Activated CD8-positive, alpha-beta memory T cell treated with anti-CD3 and anti-CD28 coated beads for 1 hour (primary cell): Measurements from ENCODE around the gene SPSB1.

Experiments used
- DNase-seq, 2 donors: peaks; one replicate each; pipeline ENCODE4 v3.0.0-alpha.2; 2020; ENCODE audit warnings: low read depth in 1 of 2; ENCODE audit errors: extremely low read depth in 1 of 2

Gene SPSB1

GRCh38 chr1:9317591-9318417 is 25.1 kb downstream of the SPSB1 start:
- DNase-seq = no peak

DNA sequence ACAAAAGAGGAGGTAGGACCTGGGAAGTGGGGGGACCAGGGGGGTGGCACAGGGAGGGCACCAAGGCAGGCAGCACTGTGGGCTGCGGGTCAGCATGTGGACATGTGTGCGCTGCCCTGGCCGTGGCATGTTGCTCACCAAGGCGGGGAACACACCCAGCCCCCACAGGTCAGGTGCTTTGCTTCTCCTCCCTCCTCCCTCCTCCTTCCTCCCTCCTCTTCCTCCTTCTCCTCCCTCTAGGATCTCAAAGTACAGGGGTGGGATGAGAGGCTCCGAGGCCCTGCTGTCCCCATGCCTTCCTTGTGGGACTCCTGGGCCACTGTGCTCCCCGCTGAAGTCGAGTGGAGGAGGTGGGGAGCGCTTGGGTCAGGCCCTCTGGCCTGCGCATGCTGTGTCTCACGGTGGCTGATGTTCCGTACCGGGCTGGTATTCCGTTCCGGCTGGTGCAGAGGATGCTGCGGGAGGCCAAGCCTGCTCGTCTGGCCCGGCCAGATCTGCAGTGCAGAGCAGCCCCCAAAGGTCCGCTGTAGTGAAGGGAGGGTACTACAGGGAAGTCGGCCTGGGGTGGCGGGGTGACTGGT is 26.6 kb downstream of the SPSB1 start:
- DNase-seq = no peak

- no peak for DNase-seq
Observed at GRCh38 chr1:9319789-9320519, 27.3 kb downstream of the SPSB1 start.

GRCh38 chr1:9320520-9321479 is 28.1 kb downstream of the SPSB1 start:
- no peak for DNase-seq

DNA sequence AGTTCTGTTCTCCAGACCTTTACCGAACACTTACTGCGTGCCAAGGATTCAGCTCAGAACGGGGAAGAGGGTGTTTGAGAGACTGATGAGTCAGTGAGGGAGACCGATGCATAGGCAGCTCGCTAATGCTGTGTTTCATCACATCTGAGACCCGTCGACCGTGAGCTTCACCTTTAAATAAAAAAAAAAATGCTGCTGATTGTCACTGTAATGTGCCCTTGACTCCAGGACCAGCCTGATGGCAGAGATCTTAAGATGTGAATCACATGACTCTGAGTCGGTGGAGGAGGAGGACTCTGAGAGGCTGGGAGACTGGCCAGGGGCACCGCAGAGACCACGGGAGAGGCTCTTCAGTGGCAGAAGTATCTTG is 28.8 kb downstream of the SPSB1 start:
- no peak for DNase-seq

DNA sequence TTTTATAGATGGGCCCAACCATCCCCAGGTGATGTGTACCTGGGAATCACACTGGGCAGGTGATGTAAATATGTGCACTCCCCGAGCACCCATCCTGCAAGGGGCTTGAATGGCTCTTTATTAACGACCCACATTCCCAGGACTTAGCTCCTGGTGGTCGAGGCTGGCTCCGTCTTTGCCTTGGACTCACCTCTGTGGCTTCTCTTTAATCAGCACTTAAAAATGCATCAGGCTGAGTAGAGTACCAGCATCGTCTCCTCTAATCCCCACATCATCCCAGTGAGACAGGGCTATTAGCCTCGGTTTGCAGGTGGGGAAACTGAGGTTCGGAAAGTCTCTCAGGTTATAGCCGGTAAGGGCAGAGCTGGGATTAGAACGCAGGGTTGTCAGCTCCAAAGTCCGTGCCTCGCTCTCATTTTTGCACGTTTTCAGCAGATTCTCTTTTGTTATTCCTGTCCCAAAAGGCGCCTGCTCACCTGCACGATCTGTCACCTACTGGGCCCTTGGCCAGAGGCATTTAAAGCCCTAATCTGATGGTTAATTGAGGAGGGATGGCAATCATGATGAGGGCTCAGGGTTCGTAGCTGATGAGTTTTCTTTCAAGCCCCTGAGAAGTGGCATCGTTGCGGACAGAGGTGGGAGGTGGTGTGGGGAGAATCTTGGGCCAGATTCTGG is 29.4 kb downstream of the SPSB1 start:
- no peak for DNase-seq

- no peak for DNase-seq
Observed at GRCh38 chr1:9322661-9323244, 30.1 kb downstream of the SPSB1 start.

GRCh38 chr1:9324246-9325096 is 31.8 kb downstream of the SPSB1 start:
- DNase-seq = no peak

- no peak for DNase-seq
Observed at GRCh38 chr1:9326596-9326995, 33.9 kb downstream of the SPSB1 start.

DNA sequence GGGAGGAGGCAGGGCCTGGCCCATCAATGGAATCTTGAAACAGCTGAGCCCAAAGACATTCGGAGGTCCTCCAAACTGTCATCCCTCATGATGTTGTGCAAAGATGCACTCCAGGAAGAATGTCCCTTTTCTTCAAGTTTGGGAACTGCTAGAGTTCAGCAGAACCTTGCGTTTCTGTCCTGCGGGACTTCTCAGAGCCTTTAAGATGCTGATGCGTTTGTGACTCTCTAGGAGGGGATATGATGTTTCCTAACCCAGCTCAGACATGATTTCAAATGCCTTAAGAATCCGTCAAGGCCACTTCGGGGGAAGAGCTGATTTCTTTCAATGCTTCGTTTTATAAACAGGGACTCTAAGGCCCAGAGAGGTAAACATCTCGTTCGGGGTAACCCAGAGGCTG is 35.5 kb downstream of the SPSB1 start:
- no peak for DNase-seq

GRCh38 chr1:9328715-9329114 is 36.0 kb downstream of the SPSB1 start:
- DNase-seq = no peak

DNA sequence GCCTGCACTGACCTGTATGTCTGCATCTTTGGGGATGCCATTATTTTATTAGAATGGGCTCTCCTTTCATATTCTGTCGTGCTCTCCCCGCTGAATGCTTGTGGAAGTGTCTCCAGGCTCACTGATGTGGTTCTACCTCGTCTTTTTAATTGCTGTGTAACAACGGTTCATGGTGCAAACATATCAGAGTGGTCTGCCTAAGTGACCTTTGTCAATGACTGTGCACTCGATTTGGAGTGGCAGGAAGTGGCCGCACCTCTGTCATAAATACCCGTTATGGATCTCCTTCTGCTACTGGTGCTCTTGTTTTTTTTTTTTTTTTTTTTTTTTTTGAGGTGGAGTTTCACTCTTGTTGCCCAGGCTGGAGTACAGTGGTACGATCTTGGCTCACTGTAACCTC is 38.3 kb downstream of the SPSB1 start:
- DNase-seq = no peak

GRCh38 chr1:9331558-9332346 is 39.1 kb downstream of the SPSB1 start:
- DNase-seq = no peak

GRCh38 chr1:9332513-9333143 is 39.9 kb downstream of the SPSB1 start:
- no peak for DNase-seq

DNA sequence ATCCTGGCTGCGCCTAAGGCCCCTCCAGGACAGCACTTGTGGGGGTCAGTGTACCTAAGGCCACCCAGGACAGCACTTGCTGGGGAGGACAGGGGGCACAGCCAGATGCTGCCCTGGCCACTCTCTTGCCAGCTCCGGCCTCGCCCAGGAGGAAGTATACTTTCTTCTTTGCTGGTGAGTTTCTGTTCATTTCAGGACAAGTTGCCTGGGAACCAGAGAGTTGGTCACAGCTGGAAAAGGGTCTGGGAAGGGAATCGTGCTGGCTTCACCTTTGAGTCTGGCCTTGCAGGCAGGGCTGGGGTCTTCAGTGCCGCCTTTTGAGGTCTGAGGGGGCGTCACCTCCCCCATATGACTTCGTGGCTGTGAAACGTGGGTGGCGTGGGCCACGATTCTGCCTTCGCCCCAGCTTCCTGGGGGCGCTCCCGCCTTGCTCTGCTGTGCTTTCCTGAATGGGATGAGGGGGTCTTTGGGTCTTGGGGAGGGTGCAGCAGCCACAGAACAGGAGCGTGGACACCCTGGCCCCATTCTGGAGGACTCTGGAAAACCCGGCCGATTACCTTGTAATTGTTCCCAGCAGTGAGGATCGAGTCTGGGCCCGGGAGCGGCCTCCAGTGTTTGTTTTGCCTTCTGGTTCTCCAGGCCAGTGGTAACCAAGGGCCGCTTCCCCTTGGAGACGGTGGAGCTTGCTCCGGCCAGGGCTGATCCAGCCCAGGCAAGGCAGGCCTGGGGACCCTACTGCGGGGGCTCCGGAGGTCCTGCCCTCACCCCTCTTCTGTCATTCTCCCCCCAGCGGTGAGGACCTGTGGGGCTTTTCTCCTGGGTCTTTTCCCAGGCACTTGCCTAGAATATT is 45.9 kb downstream of the SPSB1 start:
- DNase-seq = no peak

GRCh38 chr1:9340172-9340854 is 47.6 kb downstream of the SPSB1 start:
- no peak for DNase-seq
